NB4 (cell line): ENCODE results near the gene TBC1D1.
A peak's percentile ranks its signal among the peaks of the same experiment; 100 is the strongest.

Experiments used
- DNase-seq: peaks from one replicate; pipeline ENCODE4 v3.0.0; 2010; ENCODE audit warnings: low read depth
- H3K4me3 ChIP-seq: one replicate; pipeline ENCODE4 v1.5.1; 2011; ENCODE audit warnings: mild to moderate bottlenecking, low read depth, low read length, moderate library complexity
- CTCF ChIP-seq: IDR thresholded peaks from one replicate; pipeline ENCODE4 v1.5.1; 2012; ENCODE audit warnings: low read depth, low read length
- MAX ChIP-seq: IDR thresholded peaks from 2 replicates; pipeline ENCODE4 v1.6.1; 2011; ENCODE audit warnings: low read depth, low read length
- MYC ChIP-seq: IDR thresholded peaks from 2 replicates; pipeline ENCODE4 v1.6.1; 2011; ENCODE audit warnings: low read depth, low read length
- POLR2A ChIP-seq: IDR thresholded peaks from 2 replicates; pipeline ENCODE4 v1.6.1; 2011; ENCODE audit warnings: mild to moderate bottlenecking; ENCODE audit not compliant: insufficient read length; ENCODE audit errors: extremely low read depth

Gene TBC1D1

GRCh38 chr4:37989398-37990260 is 98.7 kb downstream of the TBC1D1 start:
- no peak for TF ChIP-seq POLR2A
- peak; percentile 74 for TF ChIP-seq MAX
- peak overlapping the region; percentile 39 for H3K4me3 ChIP-seq
- peak; percentile 93 for DNase-seq

- no peak for TF ChIP-seq MYC
- TF ChIP-seq POLR2A: no peak
- no peak for TF ChIP-seq MAX
- no peak for TF ChIP-seq CTCF
- peak overlapping the region; percentile 39 for H3K4me3 ChIP-seq
- peak; percentile 81 for DNase-seq
These were observed 99.9 kb downstream of the TBC1D1 start for GRCh38 chr4:37990731-37991245.

GRCh38 chr4:37991623-37992410 is 100.9 kb downstream of the TBC1D1 start:
- no peak for TF ChIP-seq CTCF
- TF ChIP-seq MAX: no peak
- TF ChIP-seq MYC: no peak
- TF ChIP-seq POLR2A: no peak
- no peak overlapping the region for H3K4me3 ChIP-seq
- no peak for DNase-seq

- TF ChIP-seq MYC (no peak), POLR2A (no peak)
- H3K4me3 ChIP-seq: no peak overlapping the region
These were observed 102.9 kb downstream of the TBC1D1 start for GRCh38 chr4:37993806-37994205.

GRCh38 chr4:37994569-37994968 is 103.7 kb downstream of the TBC1D1 start:
- no peak for DNase-seq
- TF ChIP-seq MAX (no peak), MYC (no peak), POLR2A (no peak), CTCF (no peak)
- H3K4me3 ChIP-seq: no peak overlapping the region

More at GRCh38 chr4:37993806-37994205, 102.9 kb downstream of the TBC1D1 start:
- no peak for DNase-seq

GRCh38 chr4:37995299-37995821 is 104.5 kb downstream of the TBC1D1 start:
- TF ChIP-seq POLR2A: no peak
- TF ChIP-seq CTCF: no peak
- no peak for TF ChIP-seq MAX
- no peak for TF ChIP-seq MYC
- no peak overlapping the region for H3K4me3 ChIP-seq
- no peak for DNase-seq
